Activated CD4-positive, alpha-beta T cell treated with anti-CD3 and anti-CD28 coated beads, Interleukin-2, amount 10 ng/mL, durations not matched to agents 7 days and 5 days (primary cell): ENCODE measurements around the gene C1GALT1. TPM values are rescaled to one million over a fixed set of nuclear protein-coding genes. Genes with fewer than 3 reads are reported as not detected.
"Not testable (repeated sequence)": the region's sequence is repeated elsewhere in the genome, so short reads cannot be mapped to it uniquely, and the experiment has no call there.

Experiments
- CTCF ChIA-PET: fragments of 350-600 bp; sonication (Branson Sonifier 250); formaldehyde crosslinking; loops from one replicate; lab custom pipeline; 2021; ENCODE audit warnings: antibody characterized with exemption; lab: Charles Lee
- POLR2A ChIA-PET: fragments of 350-600 bp; sonication (Branson Sonifier 250); formaldehyde crosslinking; loops from one replicate; lab custom pipeline; 2021; ENCODE audit warnings: antibody characterized with exemption; lab: Charles Lee
- DNase-seq: peaks from one replicate; pipeline ENCODE4 v3.0.0-alpha.2; 2020
- H3K27ac Mint-ChIP-seq: one replicate; pipeline ENCODE4 v1.8.0; 2021; ENCODE audit warnings: mild to moderate bottlenecking, moderate library complexity, mixed read lengths
- H3K27me3 Mint-ChIP-seq: one replicate; pipeline ENCODE4 v1.8.0; 2021; ENCODE audit warnings: mixed read lengths
- H3K36me3 Mint-ChIP-seq: one replicate; pipeline ENCODE4 v1.8.0; 2021; ENCODE audit warnings: low read depth, mixed read lengths
- H3K4me1 Mint-ChIP-seq: one replicate; pipeline ENCODE4 v1.8.0; 2021; ENCODE audit warnings: mixed read lengths
- H3K4me3 Mint-ChIP-seq: one replicate; pipeline ENCODE4 v1.8.0; 2021; ENCODE audit warnings: mild to moderate bottlenecking, moderate library complexity, mixed read lengths
- H3K9me3 Mint-ChIP-seq: one replicate; pipeline ENCODE4 v1.8.0; 2021; ENCODE audit warnings: mixed read lengths
- total RNA-seq, 2 experiments: library from RNA; stranded (reverse); gene quantifications; one replicate each; pipeline ENCODE4 v1.2.3, GENCODE V29; 2021

C1GALT1 gene
- 10 to 100 TPM; 58.2 to 61.4 TPM for total RNA-seq

DNA sequence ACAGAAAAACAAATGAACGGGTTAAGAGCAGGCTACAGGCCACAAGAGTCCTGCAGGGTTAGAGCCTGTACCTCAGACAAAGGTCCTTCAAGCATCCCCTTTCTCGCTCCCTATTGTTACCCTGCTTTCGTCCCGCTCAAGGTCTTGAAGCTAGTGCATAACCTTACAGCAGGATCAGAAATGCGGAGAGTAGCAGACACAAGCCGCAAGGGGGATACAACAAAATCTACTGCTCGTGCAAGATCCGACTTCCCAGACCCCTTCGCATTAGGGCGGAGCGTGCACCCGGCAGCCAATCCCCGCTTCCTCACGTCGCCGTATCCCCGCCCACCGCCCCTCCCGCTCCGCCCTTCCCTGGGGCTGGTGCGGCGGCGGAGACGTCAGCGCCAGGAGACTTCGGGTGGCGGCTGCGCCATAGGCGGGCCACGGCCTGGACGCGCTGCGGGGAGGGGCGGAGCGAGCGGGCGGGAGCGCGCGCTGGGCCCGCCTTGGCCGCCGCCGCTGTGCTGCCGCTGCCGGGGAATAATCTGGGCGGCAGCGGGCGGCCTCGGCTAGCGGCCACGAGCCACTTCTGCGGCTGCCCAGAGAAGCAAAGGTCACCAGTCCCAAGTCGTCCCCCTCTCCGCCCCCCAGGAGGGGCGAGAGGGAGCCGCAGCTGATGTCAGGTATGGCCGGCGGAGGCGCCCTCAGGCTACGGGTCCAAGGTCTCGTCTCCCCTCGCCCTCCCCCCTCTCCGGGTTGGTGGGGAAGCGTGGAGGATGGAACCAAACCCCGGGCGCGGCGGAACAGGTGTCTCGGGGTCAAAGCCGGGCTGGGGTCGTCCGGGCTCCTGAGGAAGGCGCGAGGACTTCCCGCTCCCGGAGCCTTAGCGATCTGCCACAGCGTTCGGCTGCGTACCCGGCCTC is at the start of gene C1GALT1:
C1GALT1 (plus strand) TSS at position 389 of the 905 bp plus-strand sequence. CDS start 51,776 bp downstream, outside the sequence.
- peak; percentile 97 for DNase-seq
- no peaks in the 10 kb centered on the region for H3K9me3 Mint-ChIP-seq
- POLR2A ChIA-PET: interaction anchor here (0.7 kb wide), 1 partner anchor 386 kb away, joined by 7 read pairs; no protein-coding TSS in a partner anchor
- CTCF ChIA-PET: interaction anchor here (0.6 to 1.5 kb wide), 9 partner anchors 9 to 458 kb away, joined by 3 to 7 read pairs (median 3); partner anchors contain the start of gene UMAD1
- peak within 1 kb of the TSS; percentile 76 for H3K4me3 Mint-ChIP-seq
- peaks cover 9% of the 10 kb centered on the region for H3K4me1 Mint-ChIP-seq
- H3K36me3 Mint-ChIP-seq: peaks cover 30% of the 10 kb centered on the region
- no peaks in the 10 kb centered on the region for H3K27me3 Mint-ChIP-seq
- peak within 1 kb of the TSS; percentile 96 for H3K27ac Mint-ChIP-seq

DNA sequence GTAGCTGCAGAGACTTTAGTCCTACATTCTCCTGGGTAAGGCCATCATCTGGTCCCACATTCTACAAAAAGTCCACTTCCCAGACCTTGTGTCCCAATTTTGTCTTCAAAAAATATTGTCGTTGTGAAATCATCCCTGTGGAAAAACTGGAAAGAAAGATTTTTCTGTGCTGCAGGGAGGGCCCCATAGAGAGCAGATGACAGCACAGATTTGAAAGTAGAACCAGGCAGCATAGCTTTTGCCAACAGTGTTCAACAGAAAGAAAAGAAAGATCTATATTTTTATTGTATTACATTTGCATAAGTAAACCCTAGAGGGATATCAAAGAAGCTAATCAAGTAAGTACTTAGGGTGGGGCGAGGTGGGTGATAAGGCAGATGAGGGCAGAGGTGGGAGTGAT is 48.3 kb upstream of the C1GALT1 start:
- Mint-ChIP-seq H3K9me3 (peaks cover 4% of the 10 kb centered on the region), H3K4me1 (peaks cover 15% of the 10 kb centered on the region), H3K27ac (no peak overlapping the region), H3K36me3 (no peaks in the 10 kb centered on the region), H3K27me3 (no peaks in the 10 kb centered on the region), H3K4me3 (no peak overlapping the region)
- ChIA-PET POLR2A (no interaction called here), CTCF (interaction anchor here (0.8 kb wide), 1 partner anchor 23 kb away, joined by 3 read pairs; no protein-coding TSS in a partner anchor)
- no peak for DNase-seq

DNA sequence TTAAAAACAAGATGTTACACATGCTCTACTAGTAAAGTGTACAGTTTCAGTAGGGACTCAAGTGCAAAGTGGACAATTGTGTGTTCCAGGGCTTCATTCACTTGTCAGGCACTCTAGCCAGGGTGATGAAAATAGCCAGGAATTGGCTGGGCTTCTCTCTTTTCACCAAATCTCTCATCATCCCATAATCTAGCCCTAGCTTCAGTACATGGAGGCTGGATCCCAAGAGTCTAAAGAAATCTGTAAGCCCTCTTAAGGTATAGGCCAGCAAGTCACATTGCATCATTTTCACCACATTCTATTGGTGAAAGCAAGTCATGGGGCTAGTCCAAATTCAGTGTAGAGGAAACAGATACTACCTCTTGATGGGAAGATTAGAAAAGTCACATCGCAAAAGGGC is 47.3 kb upstream of the C1GALT1 start:
- ChIA-PET POLR2A (interaction anchor here (0.6 kb wide), 1 partner anchor 310 kb away, joined by 4 read pairs; no protein-coding TSS in a partner anchor), CTCF (no interaction called here)
- no peak overlapping the region for H3K27ac Mint-ChIP-seq
- no peak overlapping the region for H3K4me3 Mint-ChIP-seq
- H3K4me1 Mint-ChIP-seq: peaks cover 15% of the 10 kb centered on the region
- H3K27me3 Mint-ChIP-seq: no peaks in the 10 kb centered on the region
- H3K36me3 Mint-ChIP-seq: no peaks in the 10 kb centered on the region
- DNase-seq: no peak
- peaks cover 6% of the 10 kb centered on the region for H3K9me3 Mint-ChIP-seq

DNA sequence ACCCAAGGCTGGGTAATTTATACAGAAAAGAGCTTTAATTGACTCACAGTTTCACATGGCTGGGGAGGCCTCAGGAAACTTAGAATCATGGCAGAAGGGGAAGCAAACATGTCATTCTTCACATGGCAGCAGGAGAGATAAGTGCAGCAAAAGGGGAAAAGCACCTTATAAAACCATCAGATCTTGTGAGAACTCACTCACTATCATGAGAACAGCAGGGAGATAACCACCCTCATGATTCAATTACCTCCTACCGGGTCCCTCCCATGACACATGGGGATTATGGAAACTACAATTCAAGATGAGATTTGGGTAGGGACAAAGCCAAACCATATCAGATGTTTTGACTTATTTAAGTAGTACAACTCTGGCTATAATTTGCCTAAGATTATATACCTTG is 46.4 kb upstream of the C1GALT1 start:
- H3K36me3 Mint-ChIP-seq, H3K9me3 Mint-ChIP-seq, H3K27ac Mint-ChIP-seq, CTCF ChIA-PET, DNase-seq, POLR2A ChIA-PET, H3K27me3 Mint-ChIP-seq, H3K4me3 Mint-ChIP-seq: not testable (repeated sequence)
- H3K4me1 Mint-ChIP-seq: peaks cover 15% of the 10 kb centered on the region

DNA sequence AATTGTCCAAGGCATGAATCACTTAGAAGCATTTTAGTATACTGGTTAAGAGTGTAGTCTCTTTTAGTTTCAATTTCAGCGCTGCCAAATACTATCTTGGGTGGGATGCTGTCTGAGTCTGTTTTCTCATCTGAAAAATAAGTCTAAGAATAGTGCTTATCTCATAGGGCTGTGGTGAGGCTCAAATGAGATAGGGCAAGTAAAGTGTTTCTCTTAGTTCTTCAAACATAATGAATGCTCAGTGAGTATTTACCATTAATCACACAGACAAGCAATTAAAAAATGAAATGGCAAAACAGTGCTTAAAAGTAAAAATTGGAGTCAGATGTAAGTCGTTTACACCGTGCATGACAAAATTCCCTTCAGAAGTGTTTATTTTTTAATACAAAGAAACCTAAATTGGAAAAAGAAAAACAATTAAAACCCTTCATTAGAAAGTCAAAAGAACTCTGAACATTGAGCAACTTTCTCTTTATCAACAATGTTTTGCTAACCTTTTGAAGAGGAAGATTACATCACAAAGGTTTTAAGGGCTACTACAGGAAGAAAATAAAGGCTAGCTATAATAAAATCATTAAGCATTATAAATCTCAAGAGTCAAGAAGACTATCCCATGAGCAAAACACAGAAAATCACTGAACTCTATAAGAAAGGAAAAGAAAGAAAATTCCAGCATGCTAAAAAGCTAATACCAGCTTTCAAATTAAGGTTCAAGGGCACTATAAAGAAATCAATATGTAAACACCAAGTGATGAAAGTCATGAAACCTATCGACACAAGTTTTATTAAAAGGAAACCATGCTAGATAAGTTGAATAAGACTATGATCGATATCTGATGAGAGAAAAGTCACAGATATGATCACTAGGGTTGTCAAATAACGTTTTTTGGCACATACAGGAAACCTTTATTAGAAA is 45.6 kb upstream of the C1GALT1 start:
- Mint-ChIP-seq H3K9me3 (peaks cover 7% of the 10 kb centered on the region), H3K27ac (no peak overlapping the region), H3K27me3 (no peaks in the 10 kb centered on the region), H3K4me3 (no peak overlapping the region), H3K36me3 (no peaks in the 10 kb centered on the region), H3K4me1 (peaks cover 11% of the 10 kb centered on the region)
- ChIA-PET POLR2A (no interaction called here), CTCF (no interaction called here)
- no peak for DNase-seq

DNA sequence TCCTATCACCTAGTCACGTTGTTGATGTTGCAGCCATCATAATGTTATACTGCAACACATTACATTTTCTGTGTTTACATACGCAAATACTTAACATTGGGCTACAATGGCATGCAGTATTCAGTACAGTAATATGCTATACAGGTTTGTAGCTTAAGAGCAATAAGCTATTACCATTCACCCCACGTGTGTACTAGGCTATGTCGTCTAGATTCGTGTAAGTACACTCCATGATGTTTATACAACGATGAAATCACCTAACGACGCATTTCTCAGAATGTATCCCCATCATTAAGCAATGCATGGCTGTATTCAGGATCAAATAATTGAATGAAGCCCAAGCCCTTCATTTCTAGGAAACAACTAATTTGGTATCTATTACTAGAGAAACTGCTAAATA is 43.4 kb upstream of the C1GALT1 start:
- ChIA-PET CTCF (interaction anchor here (1.0 kb wide), 1 partner anchor 10 kb away, joined by 3 read pairs; no protein-coding TSS in a partner anchor), POLR2A (no interaction called here)
- Mint-ChIP-seq H3K27me3 (peaks cover 2% of the 10 kb centered on the region), H3K4me1 (peaks cover 11% of the 10 kb centered on the region), H3K27ac (no peak overlapping the region), H3K9me3 (peaks cover 15% of the 10 kb centered on the region), H3K36me3 (peaks cover 7% of the 10 kb centered on the region), H3K4me3 (no peak overlapping the region)
- no peak for DNase-seq

DNA sequence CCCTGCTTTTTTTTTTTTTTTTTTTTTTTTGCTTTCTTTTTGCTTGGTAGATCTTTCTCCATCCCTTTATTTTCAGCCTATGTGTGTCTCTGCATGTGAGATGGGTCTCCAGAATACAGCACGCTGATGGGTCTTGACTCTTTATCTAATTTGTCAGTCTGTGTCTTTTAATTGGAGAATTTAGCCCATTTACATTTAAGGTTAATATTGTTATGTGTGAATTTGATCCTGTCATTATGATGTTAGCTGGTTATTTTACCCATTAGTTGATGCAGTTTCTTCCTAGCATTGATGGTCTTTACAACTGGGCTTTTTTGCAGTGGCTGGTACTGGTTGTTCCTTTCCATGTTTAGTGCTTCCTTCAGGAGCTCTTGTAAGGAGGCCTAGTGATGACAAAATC is 38.9 kb upstream of the C1GALT1 start:
- Mint-ChIP-seq H3K36me3 (peaks cover 15% of the 10 kb centered on the region), H3K9me3 (peaks cover 27% of the 10 kb centered on the region)
- CTCF ChIA-PET, H3K4me3 Mint-ChIP-seq, POLR2A ChIA-PET, H3K4me1 Mint-ChIP-seq, H3K27me3 Mint-ChIP-seq, H3K27ac Mint-ChIP-seq, DNase-seq: not testable (repeated sequence)

DNA sequence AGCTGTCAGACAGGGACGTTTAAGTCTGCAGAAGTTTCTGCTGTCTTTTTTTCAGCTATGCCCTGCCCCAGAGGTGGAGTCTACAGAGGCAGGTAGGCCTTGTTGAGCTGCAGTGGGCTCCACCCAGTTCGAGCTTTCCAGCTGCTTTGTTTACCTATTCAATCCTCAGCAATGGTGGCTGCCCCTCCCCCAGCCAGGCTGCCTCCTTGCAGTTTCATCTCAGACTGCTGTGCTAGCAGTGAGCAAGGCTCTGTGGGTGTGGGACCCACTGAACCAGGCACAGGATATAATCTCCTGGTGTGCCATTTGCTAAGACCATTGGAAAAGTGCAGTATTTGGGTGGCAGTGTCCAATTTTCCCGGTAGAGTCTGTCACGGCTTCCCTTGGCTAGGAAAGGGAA is 37.2 kb upstream of the C1GALT1 start:
- H3K4me1 Mint-ChIP-seq, H3K27ac Mint-ChIP-seq, DNase-seq, H3K4me3 Mint-ChIP-seq, POLR2A ChIA-PET, H3K27me3 Mint-ChIP-seq: not testable (repeated sequence)
- Mint-ChIP-seq H3K9me3 (peaks cover 28% of the 10 kb centered on the region), H3K36me3 (peaks cover 18% of the 10 kb centered on the region)
- CTCF ChIA-PET: interaction anchor here (0.6 to 1.1 kb wide), 2 partner anchors 42 to 1580 kb away, joined by 4 read pairs; no protein-coding TSS in a partner anchor

DNA sequence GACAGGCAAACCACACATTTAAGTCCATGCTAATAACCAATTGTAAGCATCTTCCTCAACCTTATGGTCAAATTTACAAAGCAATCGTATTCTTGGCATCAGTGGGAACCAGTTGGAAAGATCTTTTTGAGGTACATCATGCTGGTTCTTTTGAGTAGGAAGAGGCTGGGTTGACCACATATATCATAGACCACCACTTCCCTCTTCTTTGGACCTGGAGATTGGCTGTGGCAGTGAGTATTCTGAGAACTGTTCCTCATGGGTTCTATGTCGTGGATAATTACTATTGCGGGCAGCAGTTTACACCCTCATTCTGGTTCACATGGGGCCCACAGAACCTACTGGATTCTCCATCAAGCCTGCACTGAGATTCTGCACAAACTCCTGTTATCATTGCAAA is 35.5 kb upstream of the C1GALT1 start:
- Mint-ChIP-seq H3K27me3 (peaks cover 2% of the 10 kb centered on the region), H3K4me1 (peaks cover 3% of the 10 kb centered on the region), H3K27ac (no peak overlapping the region), H3K4me3 (no peak overlapping the region), H3K9me3 (peaks cover 27% of the 10 kb centered on the region), H3K36me3 (peaks cover 20% of the 10 kb centered on the region)
- CTCF ChIA-PET: no interaction called here
- POLR2A ChIA-PET: no interaction called here
- no peak for DNase-seq

DNA sequence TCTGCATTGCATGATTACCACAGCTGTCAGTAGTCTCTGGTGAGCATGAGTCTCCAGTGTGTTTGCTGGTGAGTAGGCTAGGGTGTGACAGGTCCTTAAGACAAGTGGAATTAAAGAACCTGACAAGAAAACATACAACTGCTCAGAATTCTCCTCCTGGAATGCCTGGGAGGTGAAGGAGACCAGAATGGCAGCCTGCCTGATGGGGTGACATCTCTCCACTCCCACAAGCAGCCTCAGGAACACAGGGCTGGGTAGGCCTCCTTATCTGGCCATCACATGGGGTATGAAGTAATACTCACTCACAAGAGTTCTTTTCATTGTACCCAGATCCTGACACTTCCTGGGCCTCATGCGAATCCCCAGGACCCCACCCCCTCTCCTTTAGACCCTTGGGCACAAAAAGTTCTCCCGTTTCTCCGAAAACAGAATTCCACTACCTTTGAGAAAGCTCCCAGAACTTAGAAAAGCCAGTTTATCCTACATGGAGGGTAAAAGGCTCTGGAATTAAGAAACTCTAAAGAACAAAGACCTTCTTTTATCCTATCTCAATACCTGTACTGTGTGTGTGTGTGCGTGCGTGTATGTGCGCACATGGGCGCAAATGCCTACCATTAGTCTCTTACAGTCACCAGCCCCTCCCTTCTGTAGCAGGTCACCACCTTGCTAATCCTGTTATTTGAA is 33.4 kb upstream of the C1GALT1 start:
- Mint-ChIP-seq H3K4me3 (no peak overlapping the region), H3K27me3 (no peaks in the 10 kb centered on the region), H3K36me3 (peaks cover 18% of the 10 kb centered on the region), H3K9me3 (peaks cover 28% of the 10 kb centered on the region), H3K4me1 (peaks cover 10% of the 10 kb centered on the region), H3K27ac (no peak overlapping the region)
- CTCF ChIA-PET: interaction anchor here (1.1 kb wide), 1 partner anchor 10 kb away, joined by 3 read pairs; no protein-coding TSS in a partner anchor
- POLR2A ChIA-PET: no interaction called here
- no peak for DNase-seq

DNA sequence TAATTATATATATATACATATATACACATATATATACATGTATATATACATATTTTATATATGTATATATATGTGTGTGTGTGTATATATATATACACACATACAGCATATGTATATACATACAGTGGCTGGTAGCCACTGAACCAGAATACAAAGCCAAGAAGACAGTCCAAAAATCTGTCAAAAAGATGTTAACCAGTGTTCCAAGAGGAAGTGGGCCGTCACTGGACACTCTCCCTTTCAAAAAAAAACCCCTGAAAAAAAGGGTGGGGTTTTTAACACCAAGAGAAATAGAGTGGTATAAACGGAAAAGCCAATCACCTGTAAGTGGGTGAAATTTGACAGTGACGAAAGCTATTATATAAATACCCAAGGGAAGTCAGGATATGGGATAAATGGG is 31.1 kb upstream of the C1GALT1 start:
- POLR2A ChIA-PET: no interaction called here

DNA sequence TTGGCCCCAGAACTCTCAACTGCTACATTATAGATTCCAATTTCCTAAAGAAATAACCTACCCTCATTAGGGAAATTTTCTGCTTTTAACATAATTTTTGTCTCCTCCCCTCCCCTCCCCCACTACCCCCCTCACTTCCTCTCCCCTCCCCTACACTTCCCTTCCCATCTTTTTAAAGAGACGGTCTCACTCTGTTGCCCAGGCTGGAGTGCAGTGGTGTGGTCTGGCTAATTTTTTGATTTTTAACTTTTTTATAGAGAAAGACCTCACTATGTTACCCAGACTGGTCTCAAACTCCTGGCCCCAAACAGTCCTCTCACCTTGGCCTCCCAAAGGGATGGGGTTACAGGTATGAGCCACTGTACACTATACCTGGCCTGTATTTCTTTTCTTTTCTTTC is 30.5 kb upstream of the C1GALT1 start:
- peaks cover 28% of the 10 kb centered on the region for H3K36me3 Mint-ChIP-seq
- H3K9me3 Mint-ChIP-seq: peaks cover 33% of the 10 kb centered on the region
- DNase-seq: no peak
- peaks cover 21% of the 10 kb centered on the region for H3K4me1 Mint-ChIP-seq
- H3K27ac Mint-ChIP-seq: no peak overlapping the region
- CTCF ChIA-PET: no interaction called here
- no peaks in the 10 kb centered on the region for H3K27me3 Mint-ChIP-seq
- POLR2A ChIA-PET: no interaction called here
- H3K4me3 Mint-ChIP-seq: no peak overlapping the region

More for the DNA sequence above, 31.1 kb upstream of the C1GALT1 start:
- Mint-ChIP-seq H3K36me3 (peaks cover 27% of the 10 kb centered on the region), H3K4me3 (no peak overlapping the region), H3K4me1 (peaks cover 16% of the 10 kb centered on the region), H3K27ac (no peak overlapping the region), H3K27me3 (no peaks in the 10 kb centered on the region), H3K9me3 (peaks cover 37% of the 10 kb centered on the region)
- CTCF ChIA-PET: no interaction called here
- no peak for DNase-seq
